ENCODE data around the gene ZMYND19.
"Not testable (repeated sequence)": the region's sequence is repeated elsewhere in the genome, so short reads cannot be mapped to it uniquely, and the experiment has no call there.

The ZMYND19 gene

GRCh38 chr9:137613738-137614523 lies 23.6 kb upstream of the ZMYND19 start:
- no peak for DNase-seq

- no peak for DNase-seq
Measured at GRCh38 chr9:137613259-137613658, 22.9 kb upstream of the ZMYND19 start.

GRCh38 chr9:137612741-137613142 lies 22.4 kb upstream of the ZMYND19 start:
- DNase-seq, result no peak

GRCh38 chr9:137611623-137612609 lies 21.6 kb upstream of the ZMYND19 start:
- DNase-seq, result peak; percentile 46

- DNase-seq, result no peak
Measured at GRCh38 chr9:137610944-137611343, 20.6 kb upstream of the ZMYND19 start.

GRCh38 chr9:137607141-137607857 lies 17.0 kb upstream of the ZMYND19 start:
- peak; percentile 28 for DNase-seq

- no peak for DNase-seq
Measured at GRCh38 chr9:137606734-137607138, 16.4 kb upstream of the ZMYND19 start.

GRCh38 chr9:137606005-137606621 lies 15.8 kb upstream of the ZMYND19 start:
- no peak for DNase-seq

GRCh38 chr9:137605121-137606004 lies 15.1 kb upstream of the ZMYND19 start, which contains the start of gene ARRDC1:
Gene ARRDC1, plus strand, starts transcription at chr9:137605686. Its CDS starts 32 bp downstream, at chr9:137605718.
- DNase-seq, result peak; percentile 93

- no peak for DNase-seq
Measured at GRCh38 chr9:137604345-137605086, 14.2 kb upstream of the ZMYND19 start.

GRCh38 chr9:137603879-137604278 lies 13.6 kb upstream of the ZMYND19 start:
- DNase-seq, result no peak

GRCh38 chr9:137602661-137603060 lies 12.3 kb upstream of the ZMYND19 start:
- no peak for DNase-seq

GRCh38 chr9:137598943-137599342 lies 8.6 kb upstream of the ZMYND19 start:
- no peak for DNase-seq

GRCh38 chr9:137596577-137596976 lies 6.3 kb upstream of the ZMYND19 start:
- DNase-seq, result not testable (repeated sequence)

GRCh38 chr9:137593176-137593575 lies 2.9 kb upstream of the ZMYND19 start:
- DNase-seq, result no peak

GRCh38 chr9:137592767-137593166 lies 2.5 kb upstream of the ZMYND19 start:
- no peak for DNase-seq

GRCh38 chr9:137590123-137590468 lies 216 bp downstream of the ZMYND19 start:
- DNase-seq, result no peak

GRCh38 chr9:137589441-137590122 lies 730 bp downstream of the ZMYND19 start:
- no peak for DNase-seq

GRCh38 chr9:137588891-137589290 lies 1.4 kb downstream of the ZMYND19 start:
- DNase-seq, result no peak

- no peak for DNase-seq
Measured at GRCh38 chr9:137588311-137588710, 2.0 kb downstream of the ZMYND19 start.
